HUES48 (cell line): Measurements from ENCODE around the gene DNAJC3.
A peak's percentile ranks its signal among the peaks of the same experiment; 100 is the strongest.

Experiments
- H3K27ac ChIP-seq: one replicate; pipeline ENCODE4 v1.7.0; 2013; ENCODE audit warnings: low read depth, low read length, inconsistent platforms
- H3K27me3 ChIP-seq: 2 replicates; pipeline ENCODE4 v1.6.1; 2013; ENCODE audit warnings: mild to moderate bottlenecking, low read length; ENCODE audit not compliant: control insufficient read depth, insufficient read depth
- H3K36me3 ChIP-seq: 2 replicates; pipeline ENCODE4 v1.6.1; 2013; ENCODE audit warnings: low read length; ENCODE audit not compliant: control insufficient read depth, insufficient read depth
- H3K4me1 ChIP-seq: 2 replicates; pipeline ENCODE4 v1.6.1; 2013; ENCODE audit warnings: mild to moderate bottlenecking, low read length; ENCODE audit not compliant: control insufficient read depth, insufficient read depth
- H3K4me3 ChIP-seq: 2 replicates; pipeline ENCODE4 v1.5.1; 2013; ENCODE audit warnings: mild to moderate bottlenecking, low read depth, low read length
- H3K9ac ChIP-seq: 2 replicates; pipeline ENCODE4 v1.6.1; 2013; ENCODE audit warnings: mild to moderate bottlenecking, low read depth, low read length, moderate library complexity
- H3K9me3 ChIP-seq: 2 replicates; pipeline ENCODE4 v1.6.1; 2013; ENCODE audit warnings: low read length; ENCODE audit not compliant: control insufficient read depth, insufficient read depth

DNAJC3 gene, protein sequence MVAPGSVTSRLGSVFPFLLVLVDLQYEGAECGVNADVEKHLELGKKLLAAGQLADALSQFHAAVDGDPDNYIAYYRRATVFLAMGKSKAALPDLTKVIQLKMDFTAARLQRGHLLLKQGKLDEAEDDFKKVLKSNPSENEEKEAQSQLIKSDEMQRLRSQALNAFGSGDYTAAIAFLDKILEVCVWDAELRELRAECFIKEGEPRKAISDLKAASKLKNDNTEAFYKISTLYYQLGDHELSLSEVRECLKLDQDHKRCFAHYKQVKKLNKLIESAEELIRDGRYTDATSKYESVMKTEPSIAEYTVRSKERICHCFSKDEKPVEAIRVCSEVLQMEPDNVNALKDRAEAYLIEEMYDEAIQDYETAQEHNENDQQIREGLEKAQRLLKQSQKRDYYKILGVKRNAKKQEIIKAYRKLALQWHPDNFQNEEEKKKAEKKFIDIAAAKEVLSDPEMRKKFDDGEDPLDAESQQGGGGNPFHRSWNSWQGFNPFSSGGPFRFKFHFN

DNA sequence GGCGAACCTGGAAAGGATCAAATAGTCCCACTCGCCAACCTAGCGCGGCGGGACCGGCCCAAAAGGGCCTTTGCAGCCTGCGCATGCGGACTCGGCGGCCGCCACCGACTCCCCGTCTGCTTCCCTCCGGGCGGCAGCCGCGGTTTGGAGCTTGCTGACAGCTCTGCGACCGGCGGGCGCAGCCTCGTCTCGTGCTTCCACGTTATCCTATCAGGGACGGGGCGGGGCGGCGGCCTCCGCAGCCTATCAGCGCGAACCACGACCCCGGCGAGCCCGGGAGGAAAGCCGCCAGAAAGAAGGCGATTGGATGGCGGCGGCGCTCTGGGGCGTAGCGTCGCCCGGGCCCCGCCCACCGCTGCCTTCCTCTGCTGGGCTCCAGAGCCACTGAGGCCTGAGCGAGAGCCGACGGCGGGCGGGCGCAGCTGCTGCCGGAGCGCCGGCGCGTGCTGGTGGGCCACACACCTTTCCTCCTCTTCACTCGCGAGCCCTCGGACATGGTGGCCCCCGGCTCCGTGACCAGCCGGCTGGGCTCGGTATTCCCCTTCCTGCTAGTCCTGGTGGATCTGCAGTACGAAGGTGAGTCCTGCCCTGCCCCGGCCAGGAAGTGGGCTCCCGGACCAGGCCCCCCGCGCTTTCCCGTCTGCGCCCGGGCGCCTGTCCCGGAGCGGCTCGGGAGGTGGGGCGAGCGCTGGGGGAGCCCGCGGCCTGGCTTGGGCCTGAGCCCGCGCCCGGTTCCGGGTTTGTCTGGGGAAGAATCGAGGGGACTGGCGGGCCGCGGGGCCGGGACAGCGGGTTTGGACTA, at the start of gene DNAJC3:
TSS of gene DNAJC3 (plus strand) at position 378 of the 802 bp plus-strand sequence. CDS start at position 495, 117 bp downstream.
- peak within 1 kb of the TSS; percentile 88 for H3K4me3 ChIP-seq
- H3K9me3 ChIP-seq, result no peaks in the 10 kb centered on the region; the same call in 1 of the 2 replicates
- H3K27ac ChIP-seq, result peak within 1 kb of the TSS; percentile 95
- H3K27me3 ChIP-seq, result no peaks in the 10 kb centered on the region
- peak within 1 kb of the TSS; percentile 86 for H3K9ac ChIP-seq
- no peaks in the 10 kb centered on the region for H3K36me3 ChIP-seq
- peaks cover 14% of the 10 kb centered on the region; the same call in 1 of the 2 replicates for H3K4me1 ChIP-seq

DNA sequence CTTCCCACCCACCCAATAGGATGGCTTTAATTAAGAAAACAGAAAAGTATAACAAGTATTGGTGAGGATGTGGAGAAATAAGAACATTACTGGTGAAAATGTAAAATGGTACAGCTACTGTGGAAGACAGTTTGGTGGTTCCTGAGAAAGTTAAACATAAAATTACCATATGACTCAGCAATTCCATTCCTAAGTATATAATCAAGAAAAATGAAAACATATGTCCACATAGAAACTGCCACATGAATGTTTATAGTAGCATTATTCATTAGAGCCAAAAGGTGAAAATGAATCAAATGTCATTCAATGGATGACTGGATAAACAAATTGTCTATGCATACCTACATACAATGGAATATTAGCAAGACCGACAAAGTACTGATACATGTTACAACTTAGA, 49.3 kb upstream of the DNAJC3 start:
- H3K27ac ChIP-seq, result no peak overlapping the region
- peaks cover 70% of the 10 kb centered on the region for H3K36me3 ChIP-seq
- H3K9ac ChIP-seq, result no peak overlapping the region
- H3K9me3 ChIP-seq, result no peaks in the 10 kb centered on the region
- H3K27me3 ChIP-seq, result no peaks in the 10 kb centered on the region
- no peak overlapping the region for H3K4me3 ChIP-seq
- peaks cover 4% of the 10 kb centered on the region; the same call in 1 of the 2 replicates for H3K4me1 ChIP-seq

DNA sequence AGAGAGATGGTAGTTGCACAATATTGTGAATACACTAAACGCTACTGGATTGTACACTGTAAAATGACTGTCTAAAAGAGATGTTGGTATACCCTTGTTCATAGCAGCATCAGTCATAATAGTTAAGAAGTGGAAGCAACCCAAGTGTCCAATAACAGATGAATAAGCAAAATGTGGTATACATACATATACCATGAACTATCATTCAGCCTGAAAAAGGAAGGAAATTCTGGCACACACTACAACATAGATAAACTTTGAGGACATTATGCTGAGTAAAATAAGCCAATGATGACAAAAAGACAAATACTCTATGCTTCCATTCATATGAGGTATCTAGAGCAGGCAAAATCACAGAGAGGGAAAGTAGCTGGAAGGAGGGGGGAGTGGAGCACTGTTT, 48.5 kb upstream of the DNAJC3 start:
- Histone ChIP-seq H3K27me3 (no peaks in the 10 kb centered on the region), H3K36me3 (peaks cover 69% of the 10 kb centered on the region), H3K9me3 (no peaks in the 10 kb centered on the region), H3K4me1 (peaks cover 4% of the 10 kb centered on the region; the same call in 1 of the 2 replicates), H3K4me3 (no peak overlapping the region), H3K9ac (no peak overlapping the region), H3K27ac (no peak overlapping the region)

DNA sequence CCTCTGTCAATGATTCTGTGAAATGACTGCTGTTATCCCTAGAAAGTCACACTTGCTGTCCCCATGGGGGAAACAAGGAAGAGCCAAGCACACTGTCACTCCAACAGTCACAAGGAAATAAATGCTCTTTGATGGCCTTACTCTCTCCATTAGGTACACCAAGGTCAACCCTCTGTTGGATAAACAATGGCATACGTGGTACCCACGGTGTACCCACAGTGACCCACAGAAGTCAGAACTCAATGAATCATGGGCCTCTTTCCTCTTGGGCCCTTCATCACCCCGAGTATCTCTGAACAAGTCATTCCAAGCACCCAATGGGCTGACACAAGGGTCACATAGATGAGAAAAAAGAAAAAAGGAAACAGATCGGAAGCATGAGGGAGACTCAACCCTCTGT, 47.9 kb upstream of the DNAJC3 start:
- Histone ChIP-seq H3K36me3 (peaks cover 70% of the 10 kb centered on the region), H3K4me3 (no peak overlapping the region), H3K4me1 (peaks cover 3% of the 10 kb centered on the region; the same call in 1 of the 2 replicates), H3K9ac (no peak overlapping the region), H3K27me3 (no peaks in the 10 kb centered on the region), H3K27ac (no peak overlapping the region), H3K9me3 (no peaks in the 10 kb centered on the region)

DNA sequence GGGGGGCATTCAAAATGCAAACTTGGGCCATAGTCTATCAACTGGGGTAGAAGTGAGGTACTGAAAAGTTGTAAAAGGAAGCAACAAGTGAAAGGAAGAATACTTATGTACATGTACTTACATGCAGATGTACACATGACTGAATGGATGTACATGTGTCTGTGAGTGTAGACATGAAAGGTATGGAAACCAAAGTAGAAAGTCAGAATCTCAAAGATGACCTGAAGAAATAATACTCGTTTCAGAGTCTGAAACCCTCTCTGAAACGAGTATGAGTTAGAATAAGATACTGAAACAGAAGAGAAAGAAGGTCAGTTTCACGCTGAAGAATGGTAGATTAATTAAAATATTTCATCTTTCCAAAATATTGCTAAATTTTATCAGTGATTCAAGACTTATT, 46.3 kb upstream of the DNAJC3 start:
- H3K27ac ChIP-seq, result no peak overlapping the region
- no peaks in the 10 kb centered on the region for H3K27me3 ChIP-seq
- peaks cover 65% of the 10 kb centered on the region for H3K36me3 ChIP-seq
- no peaks in the 10 kb centered on the region for H3K4me1 ChIP-seq
- no peak overlapping the region for H3K9ac ChIP-seq
- H3K4me3 ChIP-seq, result no peak overlapping the region
- no peaks in the 10 kb centered on the region for H3K9me3 ChIP-seq

DNA sequence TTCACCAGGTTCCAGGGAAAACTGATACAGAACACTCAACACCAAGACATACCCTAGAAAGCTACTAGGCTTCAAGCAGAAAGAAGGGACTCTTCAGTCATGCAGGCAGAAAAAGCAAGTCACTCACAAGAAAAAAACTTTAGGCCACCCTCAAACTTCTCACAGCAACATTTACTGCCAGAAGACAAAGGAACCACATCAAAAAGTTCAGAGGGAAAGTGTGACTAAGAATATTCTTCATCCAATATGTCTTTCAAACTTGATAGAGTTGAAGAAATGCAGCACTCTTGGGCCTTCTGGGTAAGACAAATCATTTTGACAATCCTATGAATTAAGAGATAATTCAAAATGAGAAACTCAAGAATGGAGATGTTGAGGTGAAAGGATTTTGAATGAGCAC, 40.1 kb upstream of the DNAJC3 start:
- H3K9me3 ChIP-seq, result no peaks in the 10 kb centered on the region
- no peak overlapping the region for H3K9ac ChIP-seq
- peaks cover 46% of the 10 kb centered on the region for H3K36me3 ChIP-seq
- no peak overlapping the region for H3K27ac ChIP-seq
- H3K4me3 ChIP-seq, result no peak overlapping the region
- H3K4me1 ChIP-seq, result peaks cover 6% of the 10 kb centered on the region; the same call in 1 of the 2 replicates
- no peaks in the 10 kb centered on the region for H3K27me3 ChIP-seq

DNA sequence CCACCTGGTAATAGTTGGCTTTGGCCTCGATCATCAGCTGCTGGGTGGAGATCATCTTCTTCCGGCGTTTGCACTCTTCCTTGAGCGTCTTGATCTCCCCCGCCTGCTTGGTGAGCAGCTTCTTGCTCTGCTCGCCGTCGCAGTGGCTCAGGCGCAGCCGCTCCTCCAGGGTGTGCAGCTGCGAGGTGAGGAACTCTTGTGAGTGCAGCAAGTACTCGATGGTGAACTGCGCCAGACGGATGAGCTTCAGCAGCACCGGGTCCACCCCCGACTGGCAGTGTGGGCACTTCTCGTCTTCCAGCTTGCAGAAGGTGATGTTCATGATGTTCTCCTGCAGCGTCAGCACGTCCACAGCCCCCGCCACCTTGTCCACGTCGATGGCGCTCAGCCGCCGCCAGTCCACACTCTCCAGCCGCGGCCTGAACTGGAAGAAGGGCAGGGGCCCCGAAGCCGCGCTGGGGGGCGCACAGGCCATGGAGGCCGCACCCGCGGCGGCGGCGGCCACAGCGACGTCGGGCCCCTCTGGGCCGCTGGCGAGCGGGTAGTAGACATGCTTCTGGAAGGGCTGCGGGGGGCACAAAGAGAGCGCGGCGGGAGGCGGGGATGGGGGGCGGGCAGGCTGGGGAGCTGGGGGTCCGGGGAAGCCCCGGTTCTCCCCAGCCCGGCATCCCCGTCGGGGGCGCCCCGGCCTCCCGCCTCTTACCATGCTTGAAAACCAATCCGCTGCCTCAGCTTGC, 35.5 kb upstream of the DNAJC3 start:
- Histone ChIP-seq H3K27ac (no peak overlapping the region), H3K9me3 (no peaks in the 10 kb centered on the region), H3K36me3 (peaks cover 24% of the 10 kb centered on the region), H3K4me1 (peaks cover 26% of the 10 kb centered on the region), H3K27me3 (peaks cover 17% of the 10 kb centered on the region), H3K4me3 (peak overlapping the region; percentile 70), H3K9ac (no peak overlapping the region)

DNA sequence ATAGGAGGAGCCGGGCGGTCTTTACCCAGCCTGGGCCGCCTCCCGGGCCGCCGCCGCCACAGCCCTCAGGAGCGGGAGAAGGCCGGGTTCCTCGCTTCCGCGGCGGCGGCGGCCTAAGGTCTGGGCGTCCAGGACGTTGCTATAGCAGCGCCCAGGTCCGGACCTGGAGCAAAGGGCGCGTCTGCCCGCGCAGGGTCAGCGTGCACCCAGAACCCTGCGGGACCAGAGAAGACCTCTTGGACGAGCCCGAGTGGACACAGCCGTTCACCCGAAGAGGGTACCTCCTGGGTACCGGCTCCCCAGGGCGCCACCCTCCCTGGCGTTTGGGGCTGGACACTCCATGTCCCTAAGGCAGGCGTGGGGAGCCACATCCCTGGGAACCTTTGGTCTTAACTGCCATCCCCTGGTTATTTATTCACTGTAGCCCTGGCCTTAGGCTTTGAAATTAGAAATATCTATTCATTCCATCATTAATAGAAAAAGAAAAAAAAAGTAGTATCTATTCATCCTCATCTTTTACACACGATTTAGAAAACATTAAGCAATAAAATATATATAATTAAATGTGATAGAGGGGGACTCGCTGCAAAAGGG, 34.8 kb upstream of the DNAJC3 start:
- peaks cover 17% of the 10 kb centered on the region for H3K27me3 ChIP-seq
- no peak overlapping the region for H3K27ac ChIP-seq
- H3K9me3 ChIP-seq, result no peaks in the 10 kb centered on the region
- peaks cover 18% of the 10 kb centered on the region for H3K36me3 ChIP-seq
- peak overlapping the region; percentile 70 for H3K4me3 ChIP-seq
- H3K4me1 ChIP-seq, result peaks cover 26% of the 10 kb centered on the region
- H3K9ac ChIP-seq, result no peak overlapping the region

DNA sequence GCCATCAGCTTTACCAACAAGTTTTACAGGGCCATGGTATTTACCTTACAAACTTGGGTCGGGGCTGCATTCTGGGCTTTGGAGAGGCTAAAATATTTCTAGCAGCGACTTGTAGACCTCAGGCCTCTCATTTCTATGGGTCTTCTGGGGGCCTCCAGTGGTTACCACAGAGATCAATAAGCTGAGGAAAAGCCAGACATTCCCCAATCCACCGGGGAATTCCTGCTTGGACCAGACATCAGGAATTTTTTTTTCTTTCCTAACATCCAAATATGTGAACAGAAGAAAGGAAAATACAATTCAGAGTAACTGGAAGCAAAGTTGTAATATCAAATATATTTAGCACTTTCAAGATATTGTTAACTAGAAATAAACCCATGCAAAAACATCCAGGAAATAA, 33.9 kb upstream of the DNAJC3 start:
- H3K4me1 ChIP-seq, result peaks cover 26% of the 10 kb centered on the region
- H3K27me3 ChIP-seq, result peaks cover 17% of the 10 kb centered on the region
- no peak overlapping the region for H3K9ac ChIP-seq
- peaks cover 16% of the 10 kb centered on the region for H3K36me3 ChIP-seq
- H3K27ac ChIP-seq, result no peak overlapping the region
- H3K4me3 ChIP-seq, result peak overlapping the region; percentile 66
- no peaks in the 10 kb centered on the region for H3K9me3 ChIP-seq

DNA sequence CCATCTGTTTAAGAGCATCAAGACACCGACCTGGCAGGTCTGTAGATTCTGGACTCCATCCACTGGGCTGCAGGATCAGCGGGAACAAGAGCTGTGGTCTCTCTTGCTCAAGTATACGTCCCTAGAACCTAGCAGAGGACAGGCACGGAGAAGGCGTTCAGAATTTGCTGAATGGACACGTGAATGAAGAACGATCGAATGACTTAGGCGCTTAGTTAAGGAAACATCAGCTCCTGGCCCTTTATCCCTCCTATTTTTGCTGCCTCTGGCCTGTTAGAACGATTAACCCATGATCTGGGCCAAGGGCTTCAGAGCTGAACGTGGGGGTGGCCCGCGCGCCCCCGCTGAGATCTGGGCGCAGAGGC, 33.4 kb upstream of the DNAJC3 start:
- Histone ChIP-seq H3K4me1 (peaks cover 26% of the 10 kb centered on the region), H3K27me3 (peaks cover 17% of the 10 kb centered on the region), H3K4me3 (peak overlapping the region; percentile 66), H3K36me3 (peaks cover 15% of the 10 kb centered on the region), H3K9me3 (no peaks in the 10 kb centered on the region), H3K27ac (no peak overlapping the region), H3K9ac (peak overlapping the region; percentile 36)
